GM18526 (cell line): ENCODE data around the gene GDI2.

Experiments
- POLR2A ChIP-seq: IDR thresholded peaks from 3 replicates; pipeline ENCODE4 v1.6.1; 2011; ENCODE audit not compliant: insufficient read length; ENCODE audit errors: extremely low read depth

The GDI2 gene

DNA sequence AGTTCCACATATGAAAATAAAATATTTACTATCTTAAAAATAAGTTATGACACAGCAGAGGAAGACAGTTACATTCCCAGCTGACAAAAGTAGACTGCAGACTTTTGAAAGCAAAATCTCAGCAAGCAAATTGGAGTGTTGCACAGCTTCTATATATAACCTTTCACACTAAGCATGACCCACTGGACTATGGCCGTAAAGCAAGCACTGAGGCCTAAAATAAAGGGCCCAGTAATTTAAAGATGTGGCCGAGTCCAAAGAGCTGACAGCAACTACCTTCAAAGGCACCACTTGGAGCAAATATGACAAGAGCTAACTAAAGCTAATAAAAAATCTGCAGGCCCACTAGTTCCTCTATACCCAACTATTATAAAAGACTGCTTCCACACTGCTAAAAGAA is 6.5 kb downstream of the GDI2 start:
- no peak for TF ChIP-seq POLR2A

DNA sequence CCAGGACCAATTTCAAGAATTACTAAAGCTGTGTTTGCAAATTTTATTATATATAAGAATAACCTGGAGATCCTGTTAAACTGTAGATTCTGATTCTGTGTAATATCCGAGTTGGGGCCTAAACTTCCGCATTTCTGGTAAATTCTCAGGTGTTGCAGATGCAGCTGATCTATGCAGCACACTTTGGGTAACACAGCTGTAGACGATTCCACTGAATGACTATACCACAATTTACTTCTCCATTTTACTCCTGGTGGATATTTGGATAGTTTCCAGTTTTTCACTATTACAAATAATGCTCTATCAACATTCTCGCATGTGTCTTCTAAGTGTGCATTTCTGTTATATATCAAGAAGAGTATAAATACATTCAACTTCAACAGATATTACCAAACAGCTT is 7.5 kb downstream of the GDI2 start:
- no peak for TF ChIP-seq POLR2A

DNA sequence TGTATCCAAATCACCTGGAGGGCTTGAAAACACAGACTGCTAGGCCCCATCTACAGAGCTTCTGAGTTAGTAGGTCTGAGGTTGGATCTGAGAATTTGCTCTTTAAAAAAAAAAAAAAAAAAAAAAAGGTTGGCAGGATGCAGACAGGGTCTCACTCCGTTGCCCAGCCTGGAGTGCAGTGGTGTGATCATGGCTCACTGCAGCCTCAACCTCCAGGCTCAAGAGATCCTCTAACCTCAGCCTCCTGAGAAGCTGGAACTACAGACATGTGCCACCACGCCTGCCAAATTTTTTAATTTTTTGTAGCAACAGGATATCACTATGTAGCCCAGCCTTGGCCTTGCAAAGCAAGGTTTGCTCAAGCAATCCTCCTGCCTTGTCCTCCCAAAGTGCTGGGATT is 8.0 kb downstream of the GDI2 start:
- no peak for TF ChIP-seq POLR2A

DNA sequence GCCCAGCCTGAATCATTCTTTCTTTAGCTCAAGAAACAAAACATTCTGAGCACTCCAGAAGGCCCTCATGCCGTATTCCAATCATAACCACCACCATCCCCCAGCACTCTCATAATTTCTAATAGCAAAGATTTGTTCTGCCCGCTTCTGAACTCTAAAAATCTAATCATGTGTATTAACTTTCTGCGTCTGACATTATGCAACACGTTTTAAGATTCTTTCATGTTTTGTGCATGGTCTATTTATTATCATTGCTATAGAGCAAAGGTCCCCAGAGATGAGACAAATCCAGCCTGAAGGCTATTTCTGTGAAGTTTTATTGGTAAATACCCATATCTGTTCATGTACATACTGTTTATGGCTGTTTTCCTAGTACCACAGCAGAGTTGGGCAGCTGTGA is 8.8 kb downstream of the GDI2 start:
- TF ChIP-seq POLR2A: no peak

DNA sequence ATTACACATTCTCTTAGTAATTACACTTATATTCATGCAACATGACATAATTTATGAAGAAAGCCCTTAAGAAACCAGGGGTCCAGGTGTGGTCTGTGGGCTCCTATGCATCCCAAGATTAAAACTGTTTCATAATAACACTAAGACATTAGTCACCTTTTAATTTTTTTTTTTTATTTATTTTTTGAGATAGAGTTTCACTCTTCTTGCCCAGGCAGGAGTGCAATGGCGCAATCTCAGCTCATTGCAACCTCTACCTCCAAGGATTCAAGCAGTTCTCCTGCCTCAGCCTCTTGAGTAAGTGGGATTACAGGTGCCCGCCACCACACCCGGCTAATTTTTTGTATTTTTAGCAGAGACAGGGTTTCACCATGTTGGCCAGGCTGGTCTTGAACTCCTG is 12.5 kb downstream of the GDI2 start:
- no peak for TF ChIP-seq POLR2A

DNA sequence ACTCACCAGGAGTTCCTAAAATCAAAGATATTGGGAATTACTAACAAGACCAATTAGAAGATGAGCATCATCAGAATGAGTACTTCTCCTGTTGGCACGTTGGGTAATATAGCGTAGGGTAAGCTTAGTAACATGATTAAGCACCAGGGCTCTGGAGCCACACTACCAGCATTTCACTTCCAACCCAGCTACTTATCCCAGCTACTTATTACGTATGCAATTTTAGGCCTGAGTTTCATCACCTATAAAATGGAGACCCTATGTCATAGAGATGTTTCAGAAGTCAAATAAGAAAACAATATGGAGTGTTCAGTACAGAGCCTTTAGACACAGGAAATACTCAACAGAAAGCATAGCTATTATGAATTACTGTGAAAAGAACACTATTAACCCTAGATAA is 19.0 kb downstream of the GDI2 start:
- no peak for TF ChIP-seq POLR2A

DNA sequence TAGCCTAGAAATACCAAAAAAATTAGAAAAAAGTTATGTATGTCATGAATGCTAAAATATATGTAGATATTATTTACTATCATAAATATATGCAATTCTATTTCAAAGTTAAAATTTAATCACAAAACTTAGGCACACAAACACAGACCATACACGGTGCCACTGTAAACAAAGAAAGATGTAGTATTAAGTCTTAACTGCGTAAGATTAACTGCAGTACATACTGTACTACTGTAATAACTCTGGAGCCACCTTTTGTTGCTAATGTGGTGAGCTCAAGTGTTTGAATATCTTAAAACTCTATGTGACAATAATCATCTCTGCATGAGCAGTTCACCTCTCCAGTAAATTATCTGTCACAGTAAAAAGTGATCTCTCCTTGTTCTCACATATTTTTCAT is 23.6 kb downstream of the GDI2 start:
- no peak for TF ChIP-seq POLR2A

DNA sequence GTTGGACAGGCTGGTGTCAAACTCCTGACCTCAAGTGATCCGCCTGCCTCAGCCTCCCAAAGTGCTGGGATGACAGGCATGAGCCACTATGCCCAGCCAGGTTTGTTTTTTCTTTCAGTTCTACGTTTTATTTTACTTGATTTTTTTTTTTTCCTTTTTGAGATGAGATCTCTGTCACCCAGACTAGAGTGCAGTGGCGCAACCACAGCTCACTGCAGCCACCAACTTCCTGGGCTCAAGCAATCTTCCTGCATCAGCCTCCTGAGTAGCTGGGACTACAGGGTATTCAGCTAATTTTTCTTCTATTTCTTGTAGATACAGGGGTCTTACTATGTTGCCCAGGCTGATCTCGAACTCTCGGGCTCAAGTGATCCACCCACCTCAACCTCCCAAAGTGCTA is 24.3 kb downstream of the GDI2 start:
- TF ChIP-seq POLR2A: no peak

DNA sequence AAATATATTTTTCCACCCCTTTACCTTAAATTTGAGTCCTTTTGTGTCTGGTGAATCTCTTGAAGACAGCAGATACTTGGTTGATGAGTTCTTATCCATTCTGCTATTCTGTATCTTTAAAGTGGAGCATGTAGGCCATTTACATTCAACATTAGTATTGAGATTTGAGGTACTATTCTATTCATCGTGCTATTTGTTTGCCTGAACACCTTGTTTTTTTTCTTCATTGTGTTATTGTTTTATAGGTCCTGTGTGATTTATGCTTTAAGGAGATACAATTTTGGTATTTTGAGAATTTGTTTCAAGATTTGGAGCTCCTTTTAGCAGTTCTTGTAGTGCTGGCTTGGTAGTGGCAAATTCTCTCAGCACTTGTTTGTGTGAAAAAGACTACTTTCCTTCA is 29.9 kb downstream of the GDI2 start:
- no peak for TF ChIP-seq POLR2A

DNA sequence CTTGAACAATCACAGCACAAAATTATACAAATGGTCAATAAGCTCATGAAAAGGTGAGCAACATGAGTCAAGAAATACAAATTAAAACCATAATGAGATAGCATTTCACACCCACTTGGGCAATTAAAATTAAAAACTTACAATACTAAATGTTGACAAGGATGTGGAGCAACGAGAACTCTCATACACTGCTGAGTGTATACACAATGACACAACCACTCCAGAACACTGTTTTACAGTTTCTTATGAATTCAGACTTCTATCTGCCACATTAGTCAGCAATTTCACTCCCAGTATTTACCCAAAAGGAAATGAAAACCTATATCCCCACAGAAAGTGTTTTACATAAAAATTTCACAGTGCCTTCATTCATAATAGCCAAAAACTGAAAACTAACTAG is 31.1 kb downstream of the GDI2 start:
- TF ChIP-seq POLR2A: no peak

DNA sequence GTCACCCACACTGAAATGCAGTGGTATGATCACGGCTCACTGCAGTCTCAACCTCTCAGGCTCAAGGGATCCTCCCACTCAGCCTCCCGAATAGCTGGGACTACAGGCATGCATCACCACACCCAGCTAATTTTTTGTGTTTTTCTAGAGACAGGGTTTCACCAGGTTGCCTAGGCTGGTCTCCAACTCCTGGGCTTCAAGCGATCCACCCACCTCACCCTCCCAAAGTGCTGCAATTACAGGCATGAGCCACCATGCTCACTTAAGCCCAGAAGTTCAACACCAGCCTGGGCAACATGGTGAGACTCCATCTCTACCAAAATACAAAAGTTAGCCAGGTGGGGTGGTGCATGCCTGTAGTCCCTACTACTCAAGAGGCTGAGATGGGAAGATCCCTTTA is 33.5 kb downstream of the GDI2 start:
- TF ChIP-seq POLR2A: no peak

DNA sequence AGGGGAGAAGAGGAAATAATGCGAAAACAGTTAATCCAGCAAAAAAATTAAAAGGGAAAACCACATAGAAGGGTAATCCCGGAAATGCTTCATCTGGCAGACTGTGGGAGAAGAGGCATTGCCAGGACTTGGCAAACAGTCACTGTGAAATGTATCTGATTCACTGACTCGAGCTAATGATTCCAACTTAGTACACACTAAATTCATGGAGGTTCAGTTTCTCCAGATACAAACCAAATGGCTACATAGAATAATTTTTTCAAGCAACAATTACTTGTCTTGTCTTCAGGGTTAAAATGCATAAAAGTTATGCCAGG is 36.4 kb downstream of the GDI2 start:
- no peak for TF ChIP-seq POLR2A

DNA sequence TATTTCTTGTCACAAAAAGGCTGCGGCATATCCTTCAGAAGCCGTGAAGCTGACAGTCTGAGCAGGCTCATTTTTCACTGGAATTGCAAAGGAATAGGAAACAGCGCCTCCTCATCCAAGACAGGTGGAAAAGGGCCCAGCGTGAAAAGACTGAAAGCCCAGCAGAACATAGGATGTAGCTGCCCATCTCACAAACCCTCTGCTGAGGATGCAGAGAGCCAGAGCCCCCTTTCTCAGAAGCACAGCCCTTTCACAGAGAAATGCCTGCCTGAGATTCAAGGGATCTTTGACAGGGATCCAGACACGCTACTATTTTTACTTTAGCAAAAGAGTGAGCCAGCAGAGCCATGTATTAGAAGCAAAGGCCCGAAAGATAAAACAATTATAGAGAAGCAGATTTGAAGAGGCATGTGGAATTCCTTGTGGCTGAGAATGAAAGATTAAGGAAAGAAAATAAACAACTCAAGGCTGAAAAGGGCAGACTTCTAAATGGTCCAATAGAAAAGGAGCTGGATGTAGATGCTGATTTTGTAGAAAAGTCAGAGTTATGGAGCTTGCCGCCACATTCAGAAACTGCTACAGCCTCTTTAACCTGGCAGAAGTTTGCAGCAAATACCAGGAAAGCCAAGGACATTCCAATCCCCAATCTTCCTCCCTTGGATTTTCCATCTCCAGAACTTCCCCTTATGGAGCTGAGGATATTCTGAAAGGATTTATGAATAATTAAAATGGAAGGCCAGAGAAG is 36.9 kb downstream of the GDI2 start:
- TF ChIP-seq POLR2A: no peak

DNA sequence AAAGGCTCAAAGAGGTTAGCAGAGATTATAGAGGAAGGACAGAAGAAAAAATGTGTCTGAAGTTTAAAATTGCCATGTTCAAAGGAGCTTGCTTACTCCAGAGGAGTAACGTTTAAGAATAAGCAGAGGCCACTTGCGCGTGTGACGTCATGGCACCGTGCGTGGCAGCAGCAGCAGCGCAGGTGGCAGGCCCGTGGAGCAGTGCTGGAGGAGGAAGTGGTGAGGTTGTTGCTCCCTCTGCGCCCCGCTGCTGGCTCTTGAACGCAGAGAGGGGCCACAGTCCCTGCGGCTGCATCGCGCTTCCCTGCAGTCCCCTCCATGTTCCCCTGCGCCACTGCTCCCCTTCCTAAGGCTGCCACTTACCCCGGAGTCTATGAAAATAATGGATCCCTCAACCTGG is 37.5 kb downstream of the GDI2 start:
- TF ChIP-seq POLR2A: no peak

DNA sequence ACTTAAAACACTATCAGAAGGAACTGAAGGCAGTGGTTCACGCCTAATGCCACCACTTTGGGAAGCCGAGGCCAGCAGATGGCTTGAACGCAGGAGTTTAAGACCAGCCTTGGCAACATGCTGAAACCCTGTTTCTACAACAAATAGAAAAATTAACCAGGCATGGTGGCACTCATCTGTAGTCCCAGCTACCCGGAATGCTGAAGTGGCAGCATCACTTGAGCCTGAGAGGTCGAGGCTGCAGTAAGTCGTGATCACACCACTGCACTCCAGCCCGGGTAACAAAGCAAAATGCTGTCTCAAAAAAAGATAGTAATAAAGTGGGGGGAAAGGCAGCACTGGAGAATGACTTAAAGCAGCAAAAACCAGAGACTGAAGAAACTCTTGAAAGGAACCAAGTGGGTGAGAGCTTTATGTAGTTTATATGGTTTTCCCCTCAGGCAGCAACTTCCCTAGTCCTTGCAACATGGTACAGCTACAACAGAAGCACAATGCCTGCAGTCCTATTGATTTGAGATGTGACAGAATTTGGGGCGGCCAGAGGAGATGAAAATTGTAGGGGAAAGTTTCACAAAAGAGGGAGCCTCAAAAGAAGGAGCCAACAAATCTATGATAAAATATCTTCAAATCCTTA is 38.1 kb downstream of the GDI2 start:
- TF ChIP-seq POLR2A: no peak

DNA sequence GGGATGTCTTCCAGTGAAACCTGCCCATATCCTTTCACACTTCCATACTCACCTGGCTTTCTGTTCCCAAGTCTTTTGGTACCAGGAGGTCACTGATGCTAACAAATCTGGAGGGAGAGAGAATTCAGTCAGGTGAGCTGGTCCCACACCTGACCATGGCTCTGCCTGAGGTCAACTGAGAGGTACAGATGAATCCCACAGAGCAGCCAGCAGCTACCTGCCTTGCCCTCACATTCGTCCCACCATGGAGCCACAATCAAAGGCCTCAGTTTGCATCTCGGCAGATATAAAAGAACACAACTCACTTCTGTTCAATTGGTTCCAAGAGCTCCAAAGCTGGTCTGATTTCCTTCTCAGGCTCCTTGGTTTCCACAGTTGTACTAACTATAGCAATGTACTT is 47.0 kb downstream of the GDI2 start:
- no peak for TF ChIP-seq POLR2A

DNA sequence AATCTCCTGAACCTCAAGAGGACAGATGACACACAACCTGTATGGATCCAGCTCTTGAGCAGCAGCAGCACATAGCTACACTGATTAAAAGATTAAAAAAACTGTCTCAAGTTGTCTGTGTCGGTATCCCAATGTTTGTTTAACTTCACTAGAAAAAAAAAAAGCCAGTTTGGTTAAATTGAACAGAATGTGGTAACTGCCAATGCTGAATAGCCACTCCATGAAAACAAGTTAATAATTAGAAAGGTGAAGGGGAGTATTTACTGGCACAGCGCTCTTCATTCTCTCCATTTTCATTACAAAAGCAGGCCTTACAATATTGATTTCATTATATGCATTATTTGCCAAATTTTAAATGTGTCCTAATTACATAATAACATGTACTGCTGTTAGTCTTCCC is 47.6 kb downstream of the GDI2 start:
- TF ChIP-seq POLR2A: no peak

DNA sequence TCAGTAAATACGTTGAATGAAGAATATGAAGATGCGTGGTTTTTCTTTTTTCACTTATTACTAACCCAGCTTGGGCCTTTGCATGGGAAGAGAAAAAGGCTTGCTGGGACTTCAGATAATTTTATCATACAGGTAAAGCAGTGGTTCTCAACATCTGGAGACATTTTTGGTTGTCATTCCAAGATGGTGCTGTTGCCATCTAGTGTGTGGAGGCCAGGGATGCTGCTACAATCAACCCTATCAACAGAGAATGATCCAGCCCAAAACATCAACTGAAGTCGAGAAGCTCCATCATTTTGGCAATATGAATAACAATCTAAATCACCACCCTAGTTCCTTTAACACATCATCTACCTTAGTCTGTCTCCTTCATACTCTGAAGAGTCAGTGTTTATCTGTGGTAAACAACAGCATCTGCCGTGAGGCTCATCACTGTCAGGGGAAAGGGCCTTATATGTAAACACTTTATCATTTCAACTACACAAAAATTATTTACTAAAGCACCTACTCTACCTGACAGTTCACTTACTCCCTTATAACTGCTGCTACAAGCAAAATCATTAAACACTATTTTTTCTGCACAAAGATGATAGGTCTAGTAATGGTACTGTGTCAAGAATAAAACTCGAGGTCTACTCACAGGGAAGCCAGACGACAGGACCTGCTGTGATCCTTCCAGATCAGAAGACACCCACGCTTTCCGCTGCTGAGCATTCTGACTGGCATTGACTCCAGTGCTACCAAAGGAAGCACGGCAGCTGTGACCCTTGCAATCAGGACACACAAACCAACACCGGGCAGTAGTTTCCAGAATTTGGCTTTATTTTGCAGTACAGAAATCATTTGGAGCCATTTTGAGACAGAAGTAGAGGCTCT is 48.6 kb downstream of the GDI2 start:
- TF ChIP-seq POLR2A: no peak
